ENCODE results near the gene NAT14.

Gene NAT14

GRCh38 chr19:55535173-55535964 is 50.4 kb downstream of the NAT14 start:
- no peak for DNase-seq (ENCODE audit: low read depth)
- no peak overlapping the region for H3K4me3 ChIP-seq (ENCODE audit: low read length)
- TF ChIP-seq CTCF (conservative IDR thresholded peaks at IDR 0.05; ENCODE audit: low read length): no peak

DNA sequence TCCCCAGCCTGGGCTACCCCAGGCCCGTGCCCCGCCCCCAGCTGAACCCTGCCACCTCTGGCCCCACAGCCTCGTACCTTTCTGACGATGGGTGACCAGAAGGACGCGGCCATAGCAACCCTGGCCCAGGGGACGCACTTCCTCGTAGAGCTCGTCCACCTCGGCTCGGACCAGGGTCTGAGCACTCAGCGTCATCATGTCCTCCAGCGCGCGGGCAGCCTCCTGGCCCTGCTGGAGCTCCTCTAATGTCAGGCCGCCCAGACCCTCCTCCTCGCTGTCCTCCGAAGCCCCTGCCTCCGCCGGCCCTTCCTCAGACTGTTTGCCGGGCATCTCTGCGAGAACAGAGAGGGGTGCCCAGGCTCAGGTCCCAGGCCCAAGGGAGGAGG is 51.0 kb downstream of the NAT14 start:
- no peak overlapping the region for H3K4me3 ChIP-seq (ENCODE audit: low read length)
- no peak for DNase-seq (ENCODE audit: low read depth)
- TF ChIP-seq CTCF (conservative IDR thresholded peaks at IDR 0.05; ENCODE audit: low read length): no peak

DNA sequence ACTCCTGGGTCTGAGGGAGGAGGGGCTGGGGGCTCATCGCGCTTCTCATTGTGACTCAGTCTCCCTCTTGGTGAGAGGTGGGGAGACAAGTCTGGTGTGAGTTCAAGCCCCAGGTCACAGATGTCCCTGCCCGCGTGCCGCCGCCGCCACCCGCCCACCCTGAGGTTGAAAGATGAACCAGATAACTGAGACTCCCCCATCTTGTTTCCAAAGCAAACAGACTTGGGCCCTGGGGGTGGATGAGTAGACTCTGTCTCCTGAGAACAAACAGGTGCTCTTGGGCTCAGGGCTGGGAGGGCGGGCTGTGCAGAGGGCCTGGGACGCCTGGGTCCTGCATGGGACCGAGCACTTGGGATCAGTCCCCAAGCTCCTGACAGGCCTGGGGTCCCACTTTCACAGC is 51.4 kb downstream of the NAT14 start:
- no peak for TF ChIP-seq CTCF (conservative IDR thresholded peaks at IDR 0.05; ENCODE audit: low read length)
- H3K4me3 ChIP-seq (ENCODE audit: low read length): no peak overlapping the region

More for the DNA sequence above, 51.4 kb downstream of the NAT14 start:
- DNase-seq (ENCODE audit: low read depth): no peak

Data from AG10803 (cell line).